Ascending aorta (tissue), 2 donors: ENCODE data around the gene LGALS4. TPM values are rescaled to one million over a fixed set of nuclear protein-coding genes. Genes with fewer than 3 reads are reported as not detected.
"Not testable (repeated sequence)": the region's sequence is repeated elsewhere in the genome, so short reads cannot be mapped to it uniquely, and the experiment has no call there.

Experiments used
- DNase-seq, 2 donors: peaks; one replicate each; pipeline ENCODE4 v3.0.0-alpha.2; 2019; ENCODE audit warnings: low spot score in 2 of 2
- H3K27ac ChIP-seq, 2 donors: fragments of 200-600 bp; sonication (generic); one replicate each; pipeline ENCODE4 v1.5.1; 2016 to 2017; ENCODE audit warnings: mild to moderate bottlenecking in 1 of 2
- H3K27me3 ChIP-seq: fragments of 200-600 bp; sonication (generic); one replicate; pipeline ENCODE4 v1.5.1; 2017
- H3K36me3 ChIP-seq, 2 donors: fragments of 200-600 bp; sonication (generic); one replicate each; pipeline ENCODE4 v1.5.1; 2016
- H3K4me1 ChIP-seq, 2 donors: fragments of 200-600 bp; sonication (generic); one replicate each; pipeline ENCODE4 v1.5.1; 2016 to 2017; ENCODE audit warnings: mild to moderate bottlenecking in 1 of 2
- H3K4me3 ChIP-seq, 2 donors: fragments of 200-600 bp; sonication (generic); one replicate each; pipeline ENCODE4 v1.5.1; 2016 to 2017; ENCODE audit warnings: mild to moderate bottlenecking in 1 of 2
- H3K9me3 ChIP-seq, 2 donors: fragments of 200-600 bp; sonication (generic); one replicate each; pipeline ENCODE4 v1.5.1; 2016
- intact Hi-C: fragments of 100-400 bp; cut with DNase I; formaldehyde crosslinking; loops from one replicate; pipeline ENCODE4 v1.15.1; 2023
- total RNA-seq: library from RNA; depleted of rRNA; stranded (reverse); fragments of >200 nt; gene quantifications from one replicate; pipeline ENCODE4 v1.1.0, GENCODE V29; 2016
- TF ChIP-seq, protein P1 (sequence below), 3 experiments: fragments of 200-600 bp in 2 of 3; fragments of 450-650 bp in 1 of 3; sonication (generic) in 2 of 3; IDR thresholded peaks; one replicate each; pipeline ENCODE4 v1.5.1; 2016 to 2019; ENCODE audit warnings: antibody characterized with exemption in 3 of 3, mild to moderate bottlenecking in 1 of 3, moderate library complexity in 1 of 3

LGALS4 gene
- total RNA-seq, 1 donor from 2014 or later: not detected

DNA sequence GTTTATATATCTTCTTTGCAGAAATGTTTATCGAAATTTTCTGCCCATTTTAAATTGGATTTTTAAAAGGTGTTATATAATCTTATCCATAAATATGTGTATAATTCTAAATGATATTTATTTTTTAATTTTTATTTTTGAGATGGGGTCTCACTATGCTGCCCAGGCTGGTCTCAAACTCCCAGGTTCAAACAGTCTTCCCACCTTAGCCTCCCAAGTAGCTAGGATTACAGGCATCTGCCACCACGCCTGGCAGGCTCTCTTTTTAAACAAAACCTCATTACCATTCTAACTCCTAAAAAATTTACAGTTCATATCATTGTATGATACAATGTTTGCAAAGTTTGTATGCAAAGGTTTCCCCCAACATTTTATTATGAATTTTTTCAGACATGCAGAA, 16.6 kb downstream of the LGALS4 start:
- intact Hi-C loops: no loop called here

DNA sequence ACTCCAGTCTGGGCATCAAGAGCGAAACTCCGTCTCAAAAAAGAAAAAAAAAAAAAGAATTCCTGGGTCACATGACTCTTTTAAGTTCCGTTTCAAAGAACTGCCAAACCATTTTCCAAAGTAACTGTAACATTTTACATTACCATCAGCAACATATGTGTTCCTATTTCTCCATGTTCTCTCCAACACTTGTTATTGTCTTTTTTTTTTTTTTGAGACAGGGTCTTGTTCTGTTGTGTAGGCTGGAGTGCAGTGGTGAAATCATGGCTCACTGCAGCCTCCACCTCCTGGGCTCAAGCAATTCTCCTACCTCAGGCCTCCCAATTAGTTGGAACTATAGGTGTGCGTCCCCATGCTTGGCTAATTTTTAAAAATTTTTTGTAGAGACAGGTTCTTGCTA, 17.2 kb downstream of the LGALS4 start:
- Histone ChIP-seq H3K27ac (no peak overlapping the region), H3K9me3 (no peaks in the 10 kb centered on the region), H3K27me3 (no peaks in the 10 kb centered on the region), H3K4me1 (peaks cover 0 to 6% of the 10 kb centered on the region in 2 donors), H3K4me3 (no peak overlapping the region), H3K36me3 (no peaks in the 10 kb centered on the region)
- no peak for DNase-seq
- TF ChIP-seq, protein P1, sequence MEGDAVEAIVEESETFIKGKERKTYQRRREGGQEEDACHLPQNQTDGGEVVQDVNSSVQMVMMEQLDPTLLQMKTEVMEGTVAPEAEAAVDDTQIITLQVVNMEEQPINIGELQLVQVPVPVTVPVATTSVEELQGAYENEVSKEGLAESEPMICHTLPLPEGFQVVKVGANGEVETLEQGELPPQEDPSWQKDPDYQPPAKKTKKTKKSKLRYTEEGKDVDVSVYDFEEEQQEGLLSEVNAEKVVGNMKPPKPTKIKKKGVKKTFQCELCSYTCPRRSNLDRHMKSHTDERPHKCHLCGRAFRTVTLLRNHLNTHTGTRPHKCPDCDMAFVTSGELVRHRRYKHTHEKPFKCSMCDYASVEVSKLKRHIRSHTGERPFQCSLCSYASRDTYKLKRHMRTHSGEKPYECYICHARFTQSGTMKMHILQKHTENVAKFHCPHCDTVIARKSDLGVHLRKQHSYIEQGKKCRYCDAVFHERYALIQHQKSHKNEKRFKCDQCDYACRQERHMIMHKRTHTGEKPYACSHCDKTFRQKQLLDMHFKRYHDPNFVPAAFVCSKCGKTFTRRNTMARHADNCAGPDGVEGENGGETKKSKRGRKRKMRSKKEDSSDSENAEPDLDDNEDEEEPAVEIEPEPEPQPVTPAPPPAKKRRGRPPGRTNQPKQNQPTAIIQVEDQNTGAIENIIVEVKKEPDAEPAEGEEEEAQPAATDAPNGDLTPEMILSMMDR (IDR thresholded peaks at IDR 0.05): no peak
- intact Hi-C loops: loop anchor here (2.0 kb wide), 1 partner anchor 21 kb away; no protein-coding TSS in a partner anchor

More for the DNA sequence above, 16.6 kb downstream of the LGALS4 start:
- no peaks in the 10 kb centered on the region for H3K9me3 ChIP-seq
- DNase-seq: no peak
- H3K36me3 ChIP-seq: no peaks in the 10 kb centered on the region
- H3K4me3 ChIP-seq: no peak overlapping the region
- no peaks in the 10 kb centered on the region for H3K27me3 ChIP-seq
- H3K4me1 ChIP-seq: peaks cover 0 to 6% of the 10 kb centered on the region in 2 donors
- TF ChIP-seq, protein P1 (IDR thresholded peaks at IDR 0.05): no peak
- H3K27ac ChIP-seq: no peak overlapping the region

DNA sequence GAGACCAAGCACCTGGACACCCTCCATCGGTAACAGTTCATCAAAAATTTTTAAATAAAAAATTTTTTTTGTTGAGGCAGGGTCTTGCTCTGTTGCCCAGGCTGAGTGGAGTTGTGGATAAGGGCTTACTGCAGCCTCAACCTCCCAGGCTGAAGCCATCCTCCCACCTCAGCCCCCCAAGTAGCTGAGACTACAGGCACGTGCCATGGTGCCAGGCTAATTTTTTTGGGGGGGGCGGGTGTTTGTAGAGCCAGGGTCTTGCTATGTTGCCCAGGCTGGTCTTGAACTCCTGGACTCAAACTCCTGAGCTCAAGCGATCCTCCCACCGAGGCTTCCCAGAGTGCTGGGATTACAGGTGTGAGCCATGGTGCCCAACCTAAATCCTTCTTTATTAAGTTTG, 19.1 kb downstream of the LGALS4 start:
- Histone ChIP-seq H3K4me3 (no peak overlapping the region), H3K27me3 (no peaks in the 10 kb centered on the region), H3K4me1 (peaks cover 0 to 6% of the 10 kb centered on the region in 2 donors), H3K9me3 (no peaks in the 10 kb centered on the region), H3K36me3 (no peaks in the 10 kb centered on the region), H3K27ac (no peak overlapping the region)
- intact Hi-C loops: loop anchor here (2.0 kb wide), 1 partner anchor 19 kb away; no protein-coding TSS in a partner anchor
- no peak for DNase-seq
- TF ChIP-seq, protein P1 (IDR thresholded peaks at IDR 0.05): no peak

DNA sequence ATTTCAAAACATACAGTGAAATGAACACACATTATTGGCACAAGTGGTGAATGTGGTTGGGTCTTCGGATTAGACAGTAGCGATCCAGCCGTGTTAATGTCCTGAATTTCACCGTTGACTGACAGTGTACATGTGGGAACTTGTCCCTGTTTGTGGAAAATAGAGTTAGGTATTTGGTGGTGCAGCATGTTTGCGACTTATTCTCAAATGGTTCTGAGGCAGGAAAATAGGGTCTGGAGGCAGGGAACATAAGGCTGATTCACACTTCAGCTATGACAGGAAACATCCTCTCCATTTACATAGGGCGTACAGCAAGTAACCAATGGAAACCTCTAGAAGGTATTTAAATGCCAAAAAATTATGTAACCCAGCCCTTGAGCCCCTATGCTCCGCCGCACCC, 19.6 kb downstream of the LGALS4 start:
- no peaks in the 10 kb centered on the region for H3K36me3 ChIP-seq
- intact Hi-C loops: no loop called here
- no peak for DNase-seq
- no peaks in the 10 kb centered on the region for H3K9me3 ChIP-seq
- H3K4me3 ChIP-seq: no peak overlapping the region
- H3K27me3 ChIP-seq: no peaks in the 10 kb centered on the region
- peaks cover 0 to 6% of the 10 kb centered on the region in 2 donors for H3K4me1 ChIP-seq
- TF ChIP-seq, protein P1 (IDR thresholded peaks at IDR 0.05): no peak
- no peak overlapping the region for H3K27ac ChIP-seq

DNA sequence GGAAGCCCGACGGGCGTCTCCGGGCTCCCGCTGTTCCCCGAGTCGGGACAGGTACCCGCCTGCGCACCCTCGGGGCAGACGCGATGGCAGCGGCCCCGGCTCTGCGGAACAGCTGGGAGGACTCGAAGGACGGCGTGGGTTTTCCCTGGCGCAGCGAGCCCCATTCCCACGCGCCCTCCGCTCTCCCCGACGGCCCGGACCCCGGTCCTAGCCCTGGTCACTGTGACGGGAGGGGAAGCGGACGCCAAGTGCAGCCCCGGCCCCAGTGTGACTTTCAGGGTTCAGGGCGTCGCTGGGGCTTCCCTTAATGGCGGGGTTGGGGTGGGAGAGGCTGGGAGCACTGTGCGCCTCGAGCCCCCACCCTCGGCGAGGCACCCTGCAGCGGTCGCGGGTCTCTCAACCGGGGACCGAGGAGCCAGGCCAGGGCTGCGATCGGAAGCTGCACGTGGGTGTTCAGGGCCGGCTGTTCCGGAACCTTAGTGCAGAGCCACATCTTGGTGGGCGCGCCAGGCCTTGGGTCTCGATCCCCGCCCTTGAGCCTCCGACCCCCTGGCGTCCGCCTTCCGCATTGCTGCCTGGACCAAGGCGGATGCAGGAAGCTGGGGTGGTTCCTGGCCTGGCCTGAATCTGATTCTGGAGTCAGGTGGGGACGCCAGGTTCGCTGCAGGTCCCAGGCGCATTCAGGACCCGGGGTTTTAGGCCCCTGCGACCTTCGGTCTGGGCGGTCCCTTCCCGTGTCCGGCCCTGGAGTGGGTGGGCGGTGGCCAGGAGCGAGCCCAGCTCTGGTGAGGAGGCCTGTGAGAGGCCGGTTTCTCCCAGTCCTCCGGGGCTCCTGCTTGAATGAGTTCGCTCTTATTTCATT, 20.3 kb downstream of the LGALS4 start:
- H3K27me3 ChIP-seq: no peaks in the 10 kb centered on the region
- H3K4me3 ChIP-seq: peak overlapping the region; percentile 33 to 42
- H3K27ac ChIP-seq: no peak overlapping the region
- peak in 1 of 2 donors; percentile 72 for DNase-seq
- TF ChIP-seq, protein P1 (IDR thresholded peaks at IDR 0.05): peak in 2 of 3 experiments; percentile 15 to 34
- no peaks in the 10 kb centered on the region for H3K36me3 ChIP-seq
- intact Hi-C loops: no loop called here
- no peaks in the 10 kb centered on the region for H3K9me3 ChIP-seq
- H3K4me1 ChIP-seq: peaks cover 0 to 6% of the 10 kb centered on the region in 2 donors

DNA sequence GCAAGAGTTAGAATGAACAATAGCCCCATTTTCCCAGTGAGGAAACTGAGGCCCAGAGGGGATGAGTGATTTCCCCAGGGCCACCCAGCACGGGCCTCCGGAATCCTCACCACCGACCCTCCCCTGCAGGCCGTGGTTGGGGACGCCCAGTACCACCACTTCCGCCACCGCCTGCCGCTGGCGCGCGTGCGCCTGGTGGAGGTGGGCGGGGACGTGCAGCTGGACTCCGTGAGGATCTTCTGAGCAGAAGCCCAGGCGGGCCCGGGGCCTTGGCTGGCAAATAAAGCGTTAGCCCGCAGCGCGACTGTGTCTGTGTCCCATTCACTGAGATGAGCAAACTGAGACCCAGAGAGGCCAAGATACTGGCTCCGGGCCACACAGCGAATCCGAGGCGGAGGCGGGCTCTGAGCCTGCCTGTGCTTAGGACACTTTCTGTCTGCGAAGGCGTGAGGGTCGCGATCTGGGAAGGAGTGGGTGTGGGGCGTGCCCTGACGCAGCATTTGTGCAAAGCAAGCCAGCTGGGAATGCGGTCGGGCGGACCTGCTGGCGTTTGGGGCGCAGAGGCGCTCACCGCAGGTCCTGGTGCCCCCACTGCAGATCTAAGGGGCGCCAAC, 21.2 kb downstream of the LGALS4 start:
- H3K4me1 ChIP-seq, DNase-seq, H3K27me3 ChIP-seq, H3K27ac ChIP-seq, H3K9me3 ChIP-seq, H3K4me3 ChIP-seq, intact Hi-C loops, H3K36me3 ChIP-seq: not testable (repeated sequence)

DNA sequence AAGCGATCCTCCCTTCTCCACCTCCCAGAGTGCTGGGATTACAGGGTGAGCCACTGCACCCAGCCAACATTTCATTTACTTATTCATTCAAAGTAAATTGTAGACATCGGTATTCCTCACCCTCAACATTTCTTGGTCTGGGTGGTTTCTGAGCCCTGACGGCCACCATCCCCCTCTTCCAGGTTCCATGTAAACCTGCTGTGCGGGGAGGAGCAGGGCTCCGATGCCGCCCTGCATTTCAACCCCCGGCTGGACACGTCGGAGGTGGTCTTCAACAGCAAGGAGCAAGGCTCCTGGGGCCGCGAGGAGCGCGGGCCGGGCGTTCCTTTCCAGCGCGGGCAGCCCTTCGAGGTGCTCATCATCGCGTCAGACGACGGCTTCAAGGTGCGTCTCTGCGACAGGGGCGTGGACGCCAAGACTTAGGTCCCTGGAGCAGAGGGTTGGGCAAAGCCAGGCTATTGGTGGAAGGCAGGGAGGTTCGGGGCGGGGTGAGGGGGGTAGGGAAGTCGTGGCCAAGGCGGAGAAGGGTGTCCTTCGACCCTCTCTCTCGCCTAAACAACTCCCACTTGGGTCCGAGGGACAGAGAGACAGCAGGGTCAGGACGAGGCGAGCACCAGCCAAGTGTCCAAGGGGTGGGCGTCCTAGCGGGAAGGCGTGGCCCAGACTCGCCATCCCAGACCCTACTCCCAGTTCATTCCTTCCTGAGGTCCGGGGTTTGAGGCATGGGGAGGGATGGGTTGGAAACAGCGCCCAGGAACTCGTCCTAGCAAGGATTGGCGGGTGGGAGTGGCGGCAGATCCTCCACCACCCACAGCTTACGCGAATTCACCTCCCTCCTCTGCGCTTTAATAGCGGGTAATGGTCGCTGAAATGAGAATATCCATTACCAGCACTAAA, 22.0 kb downstream of the LGALS4 start:
- DNase-seq, H3K36me3 ChIP-seq, H3K27me3 ChIP-seq, H3K4me1 ChIP-seq, H3K9me3 ChIP-seq, H3K4me3 ChIP-seq, H3K27ac ChIP-seq, intact Hi-C loops: not testable (repeated sequence)
